HK-2 (cell line): Measurements from ENCODE around the gene MRPL41.
"Not testable (repeated sequence)": the region's sequence is repeated elsewhere in the genome, so short reads cannot be mapped to it uniquely, and the experiment has no call there.

ENCODE experiments used
- DNase-seq: peaks from one replicate; pipeline ENCODE4 v3.0.0-alpha.2; 2018; ENCODE audit not compliant: unreplicated experiment

MRPL41 gene

DNA sequence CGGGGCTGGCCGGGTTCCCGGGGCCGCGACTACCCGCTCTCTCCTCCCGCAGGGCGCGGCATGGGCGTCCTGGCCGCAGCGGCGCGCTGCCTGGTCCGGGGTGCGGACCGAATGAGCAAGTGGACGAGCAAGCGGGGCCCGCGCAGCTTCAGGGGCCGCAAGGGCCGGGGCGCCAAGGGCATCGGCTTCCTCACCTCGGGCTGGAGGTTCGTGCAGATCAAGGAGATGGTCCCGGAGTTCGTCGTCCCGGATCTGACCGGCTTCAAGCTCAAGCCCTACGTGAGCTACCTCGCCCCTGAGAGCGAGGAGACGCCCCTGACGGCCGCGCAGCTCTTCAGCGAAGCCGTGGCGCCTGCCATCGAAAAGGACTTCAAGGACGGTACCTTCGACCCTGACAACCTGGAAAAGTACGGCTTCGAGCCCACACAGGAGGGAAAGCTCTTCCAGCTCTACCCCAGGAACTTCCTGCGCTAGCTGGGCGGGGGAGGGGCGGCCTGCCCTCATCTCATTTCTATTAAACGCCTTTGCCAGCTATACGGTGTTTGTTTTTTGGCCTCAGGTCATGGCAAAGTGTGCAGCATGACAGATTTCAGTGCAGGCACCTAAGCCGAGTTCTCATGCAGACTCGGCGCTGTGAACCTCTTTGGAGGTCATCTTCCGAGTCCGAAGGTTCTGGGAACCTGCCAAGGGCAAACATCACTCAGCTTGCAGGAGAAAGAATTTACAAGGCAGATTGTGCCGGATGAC, 516 bp downstream of the MRPL41 start:
- peak; percentile 8 for DNase-seq

- not testable (repeated sequence) for DNase-seq
Measured at GRCh38 chr9:137553654-137554053, 2.0 kb downstream of the MRPL41 start.

GRCh38 chr9:137554349-137554748, 2.7 kb downstream of the MRPL41 start:
- DNase-seq = no peak

DNA sequence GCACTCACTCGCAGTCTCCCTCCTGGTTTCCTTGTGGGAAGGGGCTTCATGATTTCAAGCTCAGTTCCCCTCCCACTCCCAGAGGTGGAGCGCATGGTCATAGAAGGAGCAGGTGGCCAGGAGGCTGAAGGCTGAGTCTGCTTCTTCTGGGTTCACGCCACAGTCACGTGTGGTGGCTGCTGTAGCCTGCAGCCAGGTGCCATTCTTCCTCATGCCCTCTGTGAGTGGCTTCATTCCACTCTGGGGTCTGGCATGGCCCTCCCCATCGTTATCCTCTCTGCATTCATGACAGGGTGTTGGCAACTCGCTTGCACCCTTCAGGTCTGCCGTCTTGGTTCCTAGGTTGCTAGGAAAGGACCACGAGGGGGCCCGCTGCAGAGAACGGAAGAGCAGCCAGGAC, 3.5 kb downstream of the MRPL41 start:
- DNase-seq = no peak

GRCh38 chr9:137556069-137556838, 4.6 kb downstream of the MRPL41 start:
- DNase-seq = no peak

DNA sequence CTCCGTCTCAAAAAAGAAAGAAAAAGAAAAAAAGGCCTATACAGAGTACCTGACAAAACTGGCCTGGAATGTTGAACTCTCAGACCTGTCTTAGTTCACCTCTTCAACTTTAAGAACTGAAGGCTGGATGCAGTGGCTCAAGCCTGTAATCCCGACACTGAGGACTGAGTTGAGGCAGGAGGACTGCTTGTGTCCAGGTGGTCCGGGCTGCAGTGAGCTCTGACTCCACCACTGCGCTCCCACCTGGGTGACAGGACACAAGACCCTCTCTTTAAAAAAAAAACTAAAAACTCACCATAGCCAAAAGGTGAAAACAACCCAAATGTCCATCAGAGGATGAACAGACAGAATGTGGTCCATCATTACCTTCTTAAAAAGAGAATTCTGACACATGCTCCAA, 6.4 kb downstream of the MRPL41 start:
- no peak for DNase-seq

GRCh38 chr9:137564134-137564533, 12.5 kb downstream of the MRPL41 start:
- no peak for DNase-seq

DNA sequence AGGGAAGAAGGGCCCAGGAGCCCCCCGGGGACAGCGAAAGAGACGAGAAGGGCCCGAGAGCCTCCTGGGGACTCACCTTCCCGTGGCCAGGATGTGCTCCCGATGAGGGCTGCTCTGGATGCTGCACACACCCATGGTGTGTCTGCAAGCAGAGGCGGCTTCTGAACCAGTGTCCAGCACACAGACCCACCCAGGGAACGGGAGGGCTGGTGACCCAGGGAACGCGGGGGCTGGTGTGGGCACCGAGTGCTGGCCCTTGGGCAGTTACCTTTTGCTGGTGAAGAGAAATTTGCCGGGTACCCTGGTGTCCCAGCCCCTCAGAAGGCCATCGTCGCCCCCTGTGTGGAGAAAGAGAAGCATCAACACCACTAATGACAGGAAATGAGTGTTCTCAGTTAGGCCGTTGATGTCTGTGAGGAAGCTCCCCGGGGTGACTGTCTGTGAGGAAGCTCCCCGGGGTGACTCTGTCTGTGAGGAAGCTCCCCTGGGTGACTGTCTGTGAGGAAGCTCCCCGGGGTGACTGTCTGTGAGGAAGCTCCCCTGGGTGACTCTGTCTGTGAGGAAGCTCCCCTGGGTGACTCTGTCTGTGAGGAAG, 13.2 kb downstream of the MRPL41 start:
- no peak for DNase-seq

DNA sequence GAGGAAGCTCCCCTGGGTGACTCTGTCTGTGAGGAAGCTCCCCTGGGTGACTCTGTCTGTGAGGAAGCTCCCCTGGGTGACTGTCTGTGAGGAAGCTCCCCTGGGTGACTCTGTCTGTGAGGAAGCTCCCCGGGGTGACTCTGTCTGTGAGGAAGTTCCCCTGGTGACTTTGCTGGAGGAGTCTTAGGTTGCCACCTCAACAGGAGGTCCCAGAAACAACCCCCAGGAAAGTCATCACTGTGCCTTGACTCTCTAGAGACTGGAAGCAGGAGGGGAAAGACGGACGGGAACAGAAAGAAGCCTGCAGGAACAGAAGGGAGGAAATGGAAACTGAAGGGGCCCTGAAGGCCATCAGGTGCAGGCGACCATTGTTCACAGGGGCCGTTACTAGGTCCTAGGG, 16.8 kb downstream of the MRPL41 start:
- not testable (repeated sequence) for DNase-seq

- no peak for DNase-seq
Measured at GRCh38 chr9:137569609-137570203, 18.0 kb downstream of the MRPL41 start.

DNA sequence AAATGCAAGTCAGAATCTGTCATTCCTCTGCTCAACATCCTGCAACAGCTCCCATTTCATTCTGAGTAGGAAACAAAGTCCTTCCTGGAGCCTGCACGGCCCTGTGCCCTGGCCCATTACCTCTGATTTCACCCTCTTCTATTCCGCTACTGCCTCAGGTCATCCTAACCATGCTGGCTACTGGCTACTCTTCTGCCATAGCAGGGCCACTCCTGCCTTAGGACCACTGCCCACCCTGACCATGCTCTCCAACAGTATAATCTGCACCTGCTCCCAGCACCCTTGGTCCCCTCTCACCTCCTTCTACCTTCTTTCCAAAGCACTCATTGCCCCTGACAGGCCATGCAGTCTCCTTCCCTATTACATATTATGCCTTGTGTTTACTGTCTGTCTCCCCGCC, 18.9 kb downstream of the MRPL41 start:
- DNase-seq = no peak

DNA sequence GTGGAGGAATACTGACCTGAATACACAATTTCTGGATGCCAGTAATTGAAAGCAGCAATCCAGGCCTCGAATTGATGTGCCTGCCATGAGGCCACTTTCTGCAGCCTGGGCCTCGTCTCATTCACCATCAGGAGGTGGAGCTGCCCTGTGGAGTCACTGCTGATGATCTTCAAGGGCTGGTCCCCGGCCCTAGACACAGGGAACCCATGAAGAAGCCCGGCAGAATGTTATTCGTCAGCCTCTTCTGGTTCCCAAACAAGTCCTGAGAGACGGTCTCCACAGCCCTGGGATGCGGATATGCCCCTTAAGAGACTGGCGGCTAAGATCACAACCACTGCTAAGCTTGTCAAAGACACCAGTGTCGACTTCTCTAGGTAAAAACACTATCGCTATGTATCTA, 22.5 kb downstream of the MRPL41 start:
- DNase-seq = no peak

DNA sequence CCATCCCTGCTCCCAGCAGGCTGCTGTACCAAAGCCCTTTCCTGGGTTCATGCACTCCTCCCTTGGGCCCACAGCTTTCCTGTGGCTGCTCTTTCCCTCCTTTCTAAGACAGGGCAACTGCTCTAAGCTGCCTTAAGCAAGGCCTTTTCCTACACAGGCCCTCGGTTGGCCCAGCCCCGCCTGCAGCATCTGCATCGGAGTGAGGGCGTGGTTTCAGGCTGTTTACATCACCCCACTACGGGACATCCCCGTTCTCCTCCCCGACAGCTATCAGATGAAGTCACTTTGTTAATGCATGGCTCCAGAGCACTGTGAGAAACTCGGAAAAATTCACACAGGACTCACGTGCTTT, 23.7 kb downstream of the MRPL41 start:
- DNase-seq = no peak

- DNase-seq = no peak
Measured at GRCh38 chr9:137575716-137576411, 24.2 kb downstream of the MRPL41 start.

DNA sequence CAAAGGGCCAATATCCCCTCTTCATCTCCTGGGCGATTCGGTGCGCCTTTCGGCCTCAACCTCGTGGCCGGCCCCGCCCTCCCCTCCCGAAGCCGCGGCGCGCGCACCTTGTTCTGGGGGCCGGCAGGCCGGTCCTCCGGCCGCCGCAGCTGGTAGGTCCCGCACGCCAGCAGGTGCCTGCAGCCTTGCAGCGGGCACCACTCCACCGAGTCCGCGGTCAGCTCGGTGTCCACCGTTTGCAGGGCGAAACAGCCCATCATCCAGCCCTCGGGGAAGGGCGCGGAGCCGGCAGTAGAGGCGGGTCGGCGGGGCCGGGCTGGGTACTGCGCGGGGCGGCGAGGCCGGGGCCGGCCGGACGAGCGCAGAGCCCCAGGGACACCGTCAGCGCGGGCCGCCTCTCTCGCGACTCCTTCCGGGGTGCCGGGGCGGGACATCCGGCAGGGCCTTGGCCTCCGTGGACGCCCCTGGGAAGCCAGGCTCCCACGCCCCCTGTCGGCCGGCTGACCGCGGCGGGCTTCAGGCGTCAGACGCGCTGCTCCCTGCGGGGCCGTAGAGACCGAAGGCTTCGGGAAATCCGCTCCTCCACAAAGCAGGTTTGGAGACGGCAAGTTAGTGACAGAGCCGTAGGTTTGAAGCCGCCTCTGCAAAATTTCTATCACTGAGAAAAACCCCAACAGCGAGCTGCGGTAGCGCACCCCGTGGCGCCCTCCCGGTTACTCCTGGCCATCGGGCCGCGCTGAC, 27.0 kb downstream of the MRPL41 start, which contains the start of gene DPH7:
DPH7 (minus strand) TSS at position 408 of the 741 bp plus-strand sequence; CDS start at position 260, 148 bp downstream.
- DNase-seq = peak; percentile 95

DNA sequence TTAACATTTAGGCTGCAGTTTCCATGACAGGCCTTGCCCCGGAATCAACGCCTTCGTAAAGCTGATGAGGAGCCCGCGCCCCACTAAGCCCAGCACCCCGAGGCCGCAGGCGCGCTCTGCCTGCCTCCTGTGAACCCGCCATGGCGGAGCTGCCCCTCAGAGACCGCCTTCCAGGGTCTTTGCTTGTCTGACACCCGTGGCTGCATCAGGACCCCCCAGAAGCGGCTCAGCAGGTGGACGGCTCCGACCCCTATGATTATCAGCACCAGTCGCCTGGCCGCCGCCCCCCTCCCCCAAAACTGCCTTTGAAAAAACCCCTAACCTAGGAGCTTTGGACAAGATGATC, 27.6 kb downstream of the MRPL41 start:
- DNase-seq = no peak

DNA sequence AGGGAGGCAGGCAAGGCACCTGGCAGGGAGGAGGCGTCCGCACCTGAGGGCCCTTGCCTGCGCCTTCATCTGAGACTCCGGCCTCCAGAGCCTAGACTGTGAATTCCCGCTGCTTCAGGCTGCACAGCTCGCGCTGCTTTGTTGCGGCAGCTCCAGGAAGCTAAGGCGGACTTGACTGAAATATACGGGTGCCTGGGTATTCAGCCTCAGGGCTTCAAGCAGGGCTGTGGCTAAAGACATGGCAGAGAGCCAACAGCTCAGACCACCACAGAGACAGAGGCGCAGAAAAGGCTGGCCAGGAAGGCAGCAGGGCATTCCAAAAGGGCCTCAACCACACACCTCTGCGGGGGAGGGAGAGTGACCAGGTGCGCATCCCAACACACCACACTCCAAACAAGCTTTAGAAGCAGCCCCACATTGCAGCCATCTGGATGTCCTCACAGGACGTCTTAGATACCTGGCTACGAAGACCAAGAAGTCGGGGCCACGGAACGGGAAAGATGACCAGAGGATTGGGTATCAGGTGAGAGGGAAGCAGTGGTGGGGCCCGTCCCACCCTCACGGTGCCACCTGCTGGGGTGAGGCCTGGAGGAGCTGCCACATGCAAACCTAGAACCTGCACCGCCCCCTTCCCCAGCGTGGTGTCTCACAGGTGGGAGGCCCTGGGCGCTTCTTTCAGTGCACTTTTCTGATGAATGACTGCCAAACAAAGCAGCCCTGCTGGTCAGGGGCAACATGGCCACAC, 28.7 kb downstream of the MRPL41 start:
- no peak for DNase-seq

- no peak for DNase-seq
Measured at GRCh38 chr9:137580954-137581322, 29.3 kb downstream of the MRPL41 start.

DNA sequence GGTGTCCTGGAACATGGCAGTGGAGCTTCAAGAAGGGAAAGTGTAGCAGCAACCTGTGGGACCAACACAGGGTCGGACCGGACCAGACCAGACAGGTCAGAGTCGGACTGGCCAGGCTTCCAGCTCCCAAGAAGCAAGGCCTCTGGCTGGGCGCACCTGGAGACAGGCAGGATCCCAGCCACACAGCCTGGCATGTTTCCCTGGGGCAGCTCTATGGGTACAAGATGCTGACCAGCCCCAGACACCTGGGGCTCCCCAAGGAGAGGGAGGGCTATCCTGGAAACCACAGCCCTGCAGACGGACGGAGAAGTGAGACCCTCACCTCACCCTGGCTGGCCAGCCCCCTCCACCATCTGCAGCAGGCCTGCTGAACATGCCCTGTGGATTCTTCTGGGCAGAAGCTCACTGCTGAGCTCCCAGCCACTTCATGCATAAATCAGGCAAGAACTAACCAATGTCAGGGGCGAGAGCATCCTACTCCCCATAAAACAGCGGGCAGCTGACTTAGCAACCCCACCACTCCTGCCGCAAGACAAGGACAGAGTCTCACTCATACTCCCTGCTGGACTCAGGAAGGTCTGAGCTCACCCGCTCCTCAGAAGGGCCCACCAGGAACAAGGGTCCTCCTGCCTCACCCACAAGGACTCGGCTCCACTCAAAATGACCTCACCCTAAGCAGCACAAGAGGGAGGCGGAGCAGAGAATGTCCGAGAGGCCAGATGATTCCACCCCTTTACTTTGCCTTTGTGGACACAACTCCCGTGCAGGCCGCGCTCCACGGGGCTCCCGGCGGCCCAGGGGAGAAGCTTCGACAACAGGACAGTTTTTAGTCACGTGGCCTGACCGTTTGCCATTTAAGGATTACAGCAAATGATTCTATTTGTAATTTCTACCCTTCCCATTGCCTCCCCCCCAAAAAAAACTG, 29.9 kb downstream of the MRPL41 start:
- no peak for DNase-seq
